RPMI7951 (cell line): ENCODE measurements around the gene RNASEH2A. TPM values are rescaled to one million over a fixed set of nuclear protein-coding genes. Genes with fewer than 3 reads are reported as not detected.
A peak's percentile ranks its signal among the peaks of the same experiment; 100 is the strongest.
"Not testable (repeated sequence)": the region's sequence is repeated elsewhere in the genome, so short reads cannot be mapped to it uniquely, and the experiment has no call there.

Experiments used
- DNase-seq: peaks from one replicate; pipeline ENCODE4 v3.0.0-alpha.2; 2012; ENCODE audit warnings: low read depth
- total RNA-seq: library from RNA; depleted of rRNA; stranded (reverse); fragments of >200 nt; shearing (Covaris generic); gene quantifications from 2 replicates; pipeline ENCODE4 v1.2.3, GENCODE V29; 2014

Gene RNASEH2A
- total RNA-seq, 1 experiment from 2014 or later: 99.1 TPM

DNA sequence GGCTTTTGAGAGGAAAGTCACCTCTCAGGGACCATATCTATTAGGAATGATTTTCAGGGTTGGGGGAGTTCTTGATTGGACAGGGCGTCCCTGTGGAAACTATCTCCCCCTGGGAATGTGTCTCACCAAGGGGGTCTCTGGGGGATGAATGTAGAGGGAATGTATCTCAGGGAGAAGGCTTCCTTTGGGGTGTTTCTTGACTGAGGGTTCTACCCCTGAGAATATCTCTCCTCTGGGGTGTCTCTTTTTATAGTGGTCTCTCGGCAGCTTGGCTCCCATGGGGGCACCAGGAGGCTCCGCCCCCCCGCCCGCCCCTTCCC lies 27.0 kb downstream of the RNASEH2A start:
- no peak for DNase-seq

- DNase-seq: no peak
Measured at GRCh38 chr19:12833738-12834565, 27.6 kb downstream of the RNASEH2A start.

- DNase-seq: no peak
Measured at GRCh38 chr19:12834566-12834943, 28.2 kb downstream of the RNASEH2A start, which contains the start of gene RTBDN. RTBDN (minus strand) TSS chr19:12834579; CDS start chr19:12829979, 4,600 bp downstream.

GRCh38 chr19:12834976-12835757 lies 28.8 kb downstream of the RNASEH2A start:
- no peak for DNase-seq

DNA sequence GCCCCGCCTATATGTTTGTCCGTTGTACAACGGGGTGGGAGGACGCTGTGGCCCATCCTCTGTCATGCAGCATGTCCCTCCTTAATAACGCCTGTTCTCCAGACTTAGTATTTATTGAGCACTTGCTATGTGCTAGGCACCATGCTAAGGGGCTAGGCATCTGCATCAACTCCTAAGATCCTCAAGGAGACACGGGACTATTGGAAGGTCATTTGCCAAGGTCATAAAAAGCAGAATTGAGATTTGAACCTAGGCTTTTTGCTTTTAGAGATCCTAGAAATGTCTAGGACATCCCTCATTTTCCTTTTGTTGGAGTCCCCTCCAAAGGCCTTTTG lies 30.1 kb downstream of the RNASEH2A start:
- no peak for DNase-seq

DNA sequence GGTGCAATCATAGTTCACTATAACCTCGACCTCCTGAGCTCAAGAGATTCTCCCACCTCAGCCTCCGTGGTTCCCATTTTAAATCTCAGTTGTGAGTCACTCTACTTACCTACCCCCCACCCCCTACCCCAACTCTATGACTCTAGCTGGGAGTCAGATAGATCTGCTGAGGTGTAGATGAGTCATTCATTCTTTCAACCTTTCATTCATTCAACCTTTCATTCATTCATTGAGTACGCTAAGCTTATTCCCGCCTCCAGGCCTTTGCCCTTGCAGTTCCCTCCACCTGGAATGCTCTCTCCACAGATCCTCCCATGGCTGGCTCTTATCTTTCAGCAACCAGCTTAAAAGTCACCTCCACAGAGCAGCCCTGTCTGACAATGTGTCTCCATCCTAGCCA lies 30.8 kb downstream of the RNASEH2A start:
- no peak for DNase-seq

- DNase-seq: no peak
Measured at GRCh38 chr19:12838182-12838885, 31.9 kb downstream of the RNASEH2A start, which contains the start of gene MAST1. MAST1 (plus strand) TSS chr19:12838515; CDS start chr19:12838573, 58 bp downstream.

- DNase-seq: no peak
Measured at GRCh38 chr19:12838886-12839756, 32.7 kb downstream of the RNASEH2A start.

DNA sequence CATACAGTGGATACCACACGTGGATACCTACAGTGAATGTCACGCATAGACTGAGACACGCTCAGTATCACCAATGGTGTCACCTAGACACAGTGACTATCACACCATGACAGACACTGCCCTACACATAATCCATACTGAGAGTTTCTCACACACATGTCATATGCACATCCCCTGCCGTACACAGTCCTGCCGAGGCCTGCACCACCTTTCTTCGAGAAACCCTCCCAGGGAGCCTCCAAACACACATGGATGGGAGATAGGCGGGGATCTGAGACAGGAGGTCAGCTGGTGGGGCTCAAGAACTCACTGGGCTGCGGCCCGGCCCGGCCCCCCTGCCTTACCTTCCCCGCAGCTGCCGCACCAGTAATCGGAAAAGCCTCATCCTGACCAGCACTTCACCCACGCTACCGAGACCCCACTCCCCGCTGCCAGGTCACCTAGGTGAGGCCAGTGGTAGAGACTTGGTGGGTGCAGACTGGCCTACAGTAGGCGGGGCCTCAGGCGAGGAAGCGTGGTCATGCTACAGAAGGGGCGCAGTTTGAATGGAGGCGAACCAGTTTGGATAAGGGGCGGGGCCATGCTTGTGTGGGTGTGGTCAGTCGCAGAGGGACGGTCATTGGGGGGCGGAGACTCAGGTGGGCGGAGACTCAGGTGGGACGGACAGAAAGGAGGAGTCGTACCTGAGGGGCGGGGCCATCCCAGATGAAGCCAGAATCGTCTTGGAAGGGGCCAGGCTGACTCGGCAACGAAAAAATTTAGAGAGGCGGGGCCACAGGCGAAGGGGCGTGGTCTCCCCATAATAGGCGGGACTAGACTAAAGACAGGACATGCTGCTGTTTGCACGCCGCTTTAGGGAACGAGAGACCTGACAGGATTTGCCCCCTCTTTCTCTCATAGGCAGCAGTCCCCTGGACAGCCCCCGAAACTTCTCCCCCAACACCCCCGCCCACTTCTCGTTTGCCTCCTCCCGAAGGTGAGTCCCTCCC lies 34.0 kb downstream of the RNASEH2A start:
- peak; percentile 61 for DNase-seq

GRCh38 chr19:12841094-12841493 lies 34.7 kb downstream of the RNASEH2A start:
- DNase-seq: no peak

DNA sequence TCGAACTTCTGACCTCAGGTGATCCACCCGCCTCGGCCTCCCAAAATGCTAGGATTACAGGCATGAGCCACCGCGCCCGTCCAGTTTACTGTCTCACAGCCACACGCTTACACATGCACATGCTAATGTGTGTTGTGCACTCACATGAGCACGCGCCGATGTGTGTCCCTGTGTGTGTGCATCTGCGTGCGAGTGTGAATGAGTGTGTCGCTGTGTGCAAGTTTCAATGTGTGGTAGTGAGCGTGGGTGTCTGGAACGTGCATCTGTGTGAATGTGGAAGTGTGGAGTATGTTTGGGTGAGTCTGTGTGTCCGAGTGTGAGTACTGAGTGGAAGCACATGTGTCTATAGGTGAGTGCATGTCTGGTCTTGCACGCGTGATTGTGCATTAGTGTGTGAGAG lies 36.1 kb downstream of the RNASEH2A start:
- DNase-seq: no peak

- no peak for DNase-seq
Measured at GRCh38 chr19:12843328-12843727, 36.9 kb downstream of the RNASEH2A start.

DNA sequence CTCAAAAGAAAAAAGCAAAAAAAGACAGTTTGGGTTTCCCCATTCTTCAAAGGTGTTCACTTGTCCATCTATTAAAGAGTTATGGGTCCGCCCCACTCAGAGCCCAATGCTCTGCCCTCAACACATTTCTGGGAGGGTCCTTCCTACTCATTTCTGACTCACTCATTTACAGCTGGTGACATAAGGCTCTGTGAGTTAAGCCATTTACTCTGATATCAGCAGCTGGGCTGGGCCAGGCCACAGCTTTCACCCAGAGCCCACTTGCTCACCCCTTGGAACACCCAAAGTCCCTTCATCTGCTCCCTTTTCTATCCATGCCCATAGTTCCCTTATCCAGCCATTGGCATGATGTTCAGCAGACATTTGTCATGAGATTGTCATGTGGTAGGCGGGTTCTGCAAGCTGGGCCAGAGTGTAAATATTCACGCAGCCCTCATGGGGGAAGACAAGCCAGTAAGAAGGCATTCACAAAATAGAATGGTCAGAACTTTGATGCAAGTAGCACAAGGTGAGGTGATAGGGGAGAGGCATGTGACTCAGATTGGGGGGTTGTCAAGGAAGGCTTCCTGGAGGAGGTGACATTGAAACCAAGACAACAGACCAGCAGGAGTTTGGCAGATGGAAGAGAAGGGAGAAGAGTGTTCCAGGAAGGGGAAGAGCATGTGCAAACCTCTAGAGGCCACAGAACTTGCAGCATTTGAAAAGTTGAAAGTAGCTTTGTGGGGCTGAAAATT lies 37.8 kb downstream of the RNASEH2A start:
- DNase-seq: no peak

GRCh38 chr19:12846613-12847012 lies 40.2 kb downstream of the RNASEH2A start:
- not testable (repeated sequence) for DNase-seq

- peak; percentile 78 for DNase-seq
Measured at GRCh38 chr19:12847159-12848139, 41.1 kb downstream of the RNASEH2A start.

DNA sequence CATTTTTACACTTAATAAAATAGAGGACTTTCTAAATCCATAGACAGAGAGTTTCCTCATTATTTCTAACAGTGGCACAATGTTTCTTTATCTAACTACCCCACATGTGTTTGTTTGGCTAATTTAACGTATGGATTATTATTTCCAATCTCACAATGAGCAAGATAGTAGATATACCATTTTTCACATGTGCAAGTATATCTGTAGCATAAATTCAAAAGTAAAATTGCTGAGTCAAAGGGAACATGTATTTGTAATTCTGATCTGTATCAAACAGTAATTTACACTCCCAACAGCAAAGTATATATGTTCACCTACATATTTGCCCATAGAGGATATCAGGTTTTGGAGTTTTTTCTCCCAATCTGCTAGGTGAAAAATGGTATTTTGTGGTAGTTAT lies 50.3 kb downstream of the RNASEH2A start:
- no peak for DNase-seq

DNA sequence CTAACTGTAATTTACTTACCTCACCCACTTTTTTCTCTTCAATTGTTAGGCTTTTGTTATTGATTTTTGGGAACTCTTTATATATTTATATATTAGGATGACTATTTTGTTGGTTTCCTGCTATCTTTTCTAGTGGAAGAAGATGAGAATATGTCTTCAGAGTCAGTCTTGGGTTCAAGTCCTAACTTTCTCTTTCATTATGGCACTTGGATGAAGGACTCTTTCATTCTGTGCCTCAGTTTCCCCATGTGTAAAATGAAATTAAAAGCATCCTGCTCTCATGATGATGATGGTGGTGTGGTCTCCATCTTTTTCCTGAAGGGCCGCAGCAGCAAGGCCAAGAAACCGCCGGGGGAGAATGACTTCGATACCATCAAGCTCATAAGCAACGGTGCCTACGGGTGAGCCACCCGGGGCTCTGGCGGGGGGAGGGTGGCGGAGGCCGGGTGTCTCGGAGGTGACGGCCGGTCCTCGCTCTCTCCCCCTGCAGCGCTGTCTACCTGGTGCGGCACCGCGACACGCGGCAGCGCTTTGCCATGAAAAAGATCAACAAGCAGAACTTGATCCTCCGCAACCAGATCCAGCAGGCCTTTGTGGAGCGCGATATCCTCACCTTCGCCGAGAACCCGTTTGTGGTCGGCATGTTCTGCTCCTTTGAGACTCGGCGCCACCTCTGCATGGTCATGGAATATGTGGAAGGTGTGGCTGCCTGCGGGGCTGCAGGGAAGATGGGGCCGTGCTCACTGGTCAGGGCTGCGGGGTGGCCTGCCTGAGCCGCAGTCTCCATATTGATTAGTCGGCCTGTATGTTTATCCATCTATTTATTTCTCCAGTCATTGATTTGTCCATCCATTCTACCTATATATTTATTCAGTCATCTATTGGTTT lies 51.9 kb downstream of the RNASEH2A start:
- DNase-seq: no peak
